HepG2 (cell line): ENCODE data around the gene PPP3CB. TPM values are rescaled to one million over a fixed set of nuclear protein-coding genes. Genes with fewer than 3 reads are reported as not detected.

Experiments
- ATAC-seq: fragments of 200-7000 bp; cut with Tn5 transposase; 3 replicates; pipeline ENCODE4 v1.9.1; 2020; ENCODE audit warnings: mild to moderate bottlenecking, moderate library complexity
- BruUV-seq: library from RNA; stranded (reverse); fragments of 400-500 nt; replicated peaks from 2 replicates; lab custom pipeline; 2021; lab: Mats Ljungman, UMichigan
- CTCF ChIA-PET: fragments of 300-600 bp; formaldehyde crosslinking; extraction: SDS; loops from one replicate; lab custom pipeline; 2021; ENCODE audit warnings: low total read pairs, inconsistent platforms, low intra/inter-chr PET ratio; lab: Yijun Ruan, JAX
- POLR2A ChIA-PET: fragments of 350-600 bp; sonication (Branson Sonifier 250); formaldehyde crosslinking; loops from one replicate; lab custom pipeline; 2020; ENCODE audit warnings: antibody characterized with exemption, inconsistent platforms; lab: Yijun Ruan, JAX
- DNase-seq: peaks from one replicate; pipeline ENCODE4 v3.0.0-alpha.2; 2015; ENCODE audit warnings: low spot score
- FAIRE-seq: peaks from 3 replicates; lab custom pipeline; 2011; peaks lifted over from hg19 to GRCh38; lab: Jason Lieb, UNC
- H2AFZ ChIP-seq: one replicate; pipeline ENCODE4 v1.6.1; 2011; ENCODE audit warnings: low read length, inconsistent platforms
- H3K27ac ChIP-seq: fragments of 300-600 bp; 3 replicates; pipeline ENCODE4 v1.8.0; 2011; ENCODE audit warnings: mixed run types, mild to moderate bottlenecking, mixed read lengths, low read length, inconsistent platforms; ENCODE audit not compliant: insufficient read depth; ENCODE audit errors: extremely low read length
- H3K27me3 ChIP-seq, 2 experiments: fragments of 200-600 bp in 1 of 2; 2 replicates in 1 of 2; 3 replicates in 1 of 2; pipeline versions ENCODE4 v1.6.0 to v1.8.0; 2011; ENCODE audit warnings: low read length in 2 of 2, mild to moderate bottlenecking in 2 of 2, moderate library complexity in 2 of 2, inconsistent platforms in 1 of 2; ENCODE audit not compliant: insufficient read depth in 2 of 2, control insufficient read depth in 1 of 2
- H3K36me3 ChIP-seq, 2 experiments: fragments of 200-600 bp in 1 of 2; replicated peaks in 1 of 2; 2 replicates in 1 of 2; 3 replicates in 1 of 2; pipeline versions ENCODE4 v1.5.1 to v1.8.0; 2011; ENCODE audit warnings: low read length in 2 of 2, inconsistent platforms in 1 of 2; ENCODE audit not compliant: insufficient read depth in 2 of 2, control insufficient read depth in 1 of 2
- H3K4me1 ChIP-seq: 2 replicates; pipeline ENCODE4 v1.5.1; 2012; ENCODE audit warnings: low read length, inconsistent platforms; ENCODE audit not compliant: insufficient read depth
- H3K4me2 ChIP-seq: 2 replicates; pipeline ENCODE4 v1.6.0; 2011; ENCODE audit warnings: low read depth, low read length, inconsistent platforms
- H3K4me3 ChIP-seq, 3 experiments: fragments of 200-600 bp in 1 of 3; sonication (generic), shearing (Covaris generic) in 1 of 3; replicated peaks in 1 of 3; 2 replicates each; pipeline ENCODE4 v1.5.1; 2011 to 2016; ENCODE audit warnings: low read length in 3 of 3, inconsistent platforms in 2 of 3, low read depth in 2 of 3, mild to moderate bottlenecking in 2 of 3, control low read depth in 1 of 3, mixed read lengths in 1 of 3; ENCODE audit not compliant: insufficient read depth in 1 of 3
- H3K79me2 ChIP-seq: one replicate; pipeline ENCODE4 v1.6.1; 2011; ENCODE audit warnings: low read length, inconsistent platforms; ENCODE audit not compliant: insufficient read depth
- H3K9ac ChIP-seq: 2 replicates; pipeline ENCODE4 v1.6.0; 2011; ENCODE audit warnings: mild to moderate bottlenecking, low read depth, low read length, inconsistent platforms; ENCODE audit not compliant: insufficient read depth
- H3K9me3 ChIP-seq: 2 replicates; pipeline ENCODE4 v1.5.1; 2012; ENCODE audit warnings: mild to moderate bottlenecking, low read length
- H4K20me1 ChIP-seq: 2 replicates; pipeline ENCODE4 v1.6.0; 2011; ENCODE audit warnings: inconsistent platforms, mild to moderate bottlenecking, low read length, moderate library complexity; ENCODE audit not compliant: insufficient read depth
- E2F2 ChIP-seq: sonication (generic); formaldehyde crosslinking; IDR thresholded peaks from 2 replicates; pipeline ENCODE4 v1.4.0; 2020; ENCODE audit warnings: missing genetic modification reagents, borderline replicate concordance
- FOXP4 ChIP-seq: sonication (generic); formaldehyde crosslinking; IDR thresholded peaks from 2 replicates; pipeline ENCODE4 v1.4.0; 2020; ENCODE audit warnings: missing genetic modification reagents
- IRF2 ChIP-seq: IDR thresholded peaks from 2 replicates; pipeline ENCODE4 v1.6.1; 2018; ENCODE audit warnings: missing genetic modification reagents, missing compliant biosample characterization
- MYPOP ChIP-seq: sonication (generic); formaldehyde crosslinking; IDR thresholded peaks from 2 replicates; pipeline ENCODE4 v1.8.1; 2023; ENCODE audit warnings: mild to moderate bottlenecking, moderate library complexity, missing genetic modification reagents
- MZF1 ChIP-seq: sonication (generic); formaldehyde crosslinking; IDR thresholded peaks from 2 replicates; pipeline ENCODE4 v1.8.1; 2023; ENCODE audit warnings: mild to moderate bottlenecking, missing genetic modification reagents, borderline replicate concordance
- NAIF1 ChIP-seq: sonication (generic); formaldehyde crosslinking; IDR thresholded peaks from 2 replicates; pipeline ENCODE4 v1.5.0; 2020; ENCODE audit warnings: mild to moderate bottlenecking, missing genetic modification reagents, borderline replicate concordance
- NFE2L2 ChIP-seq: fragments of 150-350 bp; IDR thresholded peaks from 2 replicates; pipeline ENCODE4 v1.6.1; 2014; ENCODE audit warnings: low read length
- NFKBIZ ChIP-seq: IDR thresholded peaks from 2 replicates; pipeline ENCODE4 v1.6.1; 2018; ENCODE audit warnings: missing genetic modification reagents, missing compliant biosample characterization
- NFYB ChIP-seq: sonication (generic); formaldehyde crosslinking; IDR thresholded peaks from 2 replicates; pipeline ENCODE4 v1.4.0; 2020; ENCODE audit warnings: missing genetic modification reagents
- NR0B2 ChIP-seq: sonication (generic); formaldehyde crosslinking; IDR thresholded peaks from 2 replicates; pipeline ENCODE4 v1.4.0; 2020; ENCODE audit warnings: mild to moderate bottlenecking, missing genetic modification reagents
- POLR2G ChIP-seq: fragments of 200-400 bp; formaldehyde crosslinking; IDR thresholded peaks from 2 replicates; pipeline ENCODE4 v1.6.1; 2018; ENCODE audit warnings: mild to moderate bottlenecking, low read depth, low read length, moderate library complexity
- TMF1 ChIP-seq: sonication (generic); formaldehyde crosslinking; IDR thresholded peaks from 2 replicates; pipeline ENCODE4 v1.8.1; 2022; ENCODE audit warnings: low read depth, missing genetic modification reagents
- ZBTB25 ChIP-seq: IDR thresholded peaks from 2 replicates; pipeline ENCODE4 v1.6.1; 2018; ENCODE audit warnings: missing genetic modification reagents
- ZNF609 ChIP-seq: sonication (generic); formaldehyde crosslinking; IDR thresholded peaks from 2 replicates; pipeline ENCODE4 v1.4.0; 2020; ENCODE audit warnings: mild to moderate bottlenecking, missing genetic modification reagents, borderline replicate concordance
- in situ Hi-C: cut with HindIII; loops from 2 replicates; pipeline ENCODE4 v1.10.0; 2017; ENCODE audit warnings: low pct_unique_long_range_greater_than_20kb; ENCODE audit not compliant: extremely low pct_ligation_motif_present
- intact Hi-C: fragments of 100-400 bp; cut with micrococcal nuclease; formaldehyde crosslinking; loops from one replicate; pipeline ENCODE4 v1.10.0; 2022; ENCODE audit not compliant: unreplicated experiment
- polyA plus RNA-seq, 8 experiments: library from polyadenylated mRNA; depleted of rRNA in 3 of 8; stranded (reverse) in 7 of 8; unstranded in 1 of 8; fragments of >200 nt; fragmentation: Illumina TruSeq in 4 of 8; extraction: Trizol in 4 of 8; gene quantifications; 2 replicates each; pipeline versions ENCODE4 v1.2.1 to v1.2.3, GENCODE V29; 2011 to 2016; ENCODE audit warnings: low read depth in 4 of 8, missing spikeins in 1 of 8, mixed read lengths in 1 of 8; ENCODE audit not compliant: insufficient read depth in 1 of 8
- total RNA-seq, 5 experiments: library from RNA; depleted of rRNA; stranded (reverse); fragments of >200 nt; fragmentation: Illumina TruSeq; extraction: Trizol; gene quantifications; 2 replicates each; pipeline ENCODE4 v1.2.3, GENCODE V29; 2016; ENCODE audit warnings: low read depth in 1 of 5

PPP3CB gene
- total and polyA plus RNA-seq, 2 of the 13 experiments (the other 11 are each of a cell fraction or from before 2014, with no cell fraction given), result 8.7 to 11.4 TPM

- no peak for ATAC-seq
Measured at GRCh38 chr10:73506074-73506473, 10.2 kb upstream of the PPP3CB start.

More at GRCh38 chr10:73506074-73506473, 10.2 kb upstream of the PPP3CB start:
- DNase-seq (no peak), FAIRE-seq (no peak)
- ChIA-PET POLR2A (no interaction called here), CTCF (no interaction called here)
- Histone ChIP-seq H3K27me3 (no peaks in the 10 kb centered on the region), H3K27ac (no peak overlapping the region), H3K79me2 (no peaks in the 10 kb centered on the region), H2AFZ (no peak overlapping the region), H3K4me2 (no peak overlapping the region), H3K4me3 (no peak overlapping the region), H4K20me1 (no peaks in the 10 kb centered on the region), H3K4me1 (no peaks in the 10 kb centered on the region), H3K36me3 (peaks cover 0 to 1% of the 10 kb centered on the region in 2 experiments; a peak in 1 of 5 replicates), H3K9ac (no peak overlapping the region), H3K9me3 (no peaks in the 10 kb centered on the region)
- in situ Hi-C loops (no loop called here), intact Hi-C loops (no loop called here)
- no TSS peak for BruUV-seq
- no peak for TF ChIP-seq NFE2L2
- TF ChIP-seq MZF1 (CRISPR knock-in tag), result no peak
- no peak for TF ChIP-seq NR0B2
- TF ChIP-seq NAIF1 (CRISPR knock-in tag), result no peak
- no peak for TF ChIP-seq TMF1 (CRISPR knock-in tag)
- TF ChIP-seq E2F2 (CRISPR knock-in tag), result no peak
- TF ChIP-seq ZBTB25 (CRISPR knock-in tag), result no peak
- TF ChIP-seq ZNF609 (CRISPR knock-in tag), result no peak
- TF ChIP-seq POLR2G, result no peak
- no peak for TF ChIP-seq FOXP4
- TF ChIP-seq NFKBIZ (CRISPR knock-in tag), result no peak
- no peak for TF ChIP-seq MYPOP (CRISPR knock-in tag)
- TF ChIP-seq NFYB (CRISPR knock-in tag), result no peak
- no peak for TF ChIP-seq IRF2
